HG03439 (cell line): Measurements from ENCODE around the gene CCDC138.
"Not testable (repeated sequence)": the region's sequence is repeated elsewhere in the genome, so short reads cannot be mapped to it uniquely, and the experiment has no call there.

ENCODE experiments used
- ATAC-seq: cut with Tn5 transposase; IDR thresholded peaks from one replicate; pipeline ENCODE4 v1.9.1; 2021; ENCODE audit warnings: mild to moderate bottlenecking, moderate library complexity; ENCODE audit not compliant: unreplicated experiment

The CCDC138 gene, protein sequence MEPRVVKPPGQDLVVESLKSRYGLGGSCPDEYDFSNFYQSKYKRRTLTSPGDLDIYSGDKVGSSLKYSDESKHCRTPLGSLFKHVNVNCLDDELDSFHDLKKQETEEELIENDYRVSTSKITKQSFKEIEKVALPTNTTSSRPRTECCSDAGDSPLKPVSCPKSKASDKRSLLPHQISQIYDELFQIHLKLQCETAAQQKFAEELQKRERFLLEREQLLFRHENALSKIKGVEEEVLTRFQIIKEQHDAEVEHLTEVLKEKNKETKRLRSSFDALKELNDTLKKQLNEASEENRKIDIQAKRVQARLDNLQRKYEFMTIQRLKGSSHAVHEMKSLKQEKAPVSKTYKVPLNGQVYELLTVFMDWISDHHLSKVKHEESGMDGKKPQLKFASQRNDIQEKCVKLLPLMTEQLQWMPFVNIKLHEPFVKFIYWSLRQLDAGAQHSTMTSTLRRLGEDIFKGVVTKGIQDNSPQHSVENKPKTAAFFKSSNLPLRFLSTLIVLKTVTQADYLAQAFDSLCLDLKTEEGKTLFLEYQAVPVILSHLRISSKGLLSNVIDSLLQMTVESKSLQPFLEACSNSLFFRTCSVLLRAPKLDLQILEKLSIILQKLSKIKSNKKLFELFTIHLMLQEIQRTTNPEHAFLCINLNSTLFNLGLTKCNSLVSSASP

GRCh38 chr2:108786354-108787215 lies at the start of gene CCDC138:
Gene CCDC138 (plus strand): TSS chr2:108786771. CDS start chr2:108786823, 52 bp downstream.
- peak; percentile 98 for ATAC-seq

- not testable (repeated sequence) for ATAC-seq
These were observed 28.6 kb upstream of the CCDC138 start for GRCh38 chr2:108757973-108758372.

- not testable (repeated sequence) for ATAC-seq
These were observed 24.0 kb upstream of the CCDC138 start for GRCh38 chr2:108762618-108763017.

DNA sequence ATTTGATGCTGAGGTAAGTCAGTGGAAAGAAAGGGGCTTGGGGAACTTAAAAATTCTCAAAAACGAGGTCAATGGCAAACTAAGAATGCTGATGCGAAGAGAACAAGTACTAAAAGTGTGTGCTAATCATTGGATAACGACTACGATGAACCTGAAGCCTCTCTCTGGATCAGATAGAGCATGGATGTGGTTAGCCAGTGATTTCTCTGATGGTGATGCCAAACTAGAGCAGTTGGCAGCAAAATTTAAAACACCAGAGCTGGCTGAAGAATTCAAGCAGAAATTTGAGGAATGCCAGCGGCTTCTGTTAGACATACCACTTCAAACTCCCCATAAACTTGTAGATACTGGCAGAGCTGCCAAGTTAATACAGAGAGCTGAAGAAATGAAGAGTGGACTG lies 19.9 kb upstream of the CCDC138 start:
- ATAC-seq, result not testable (repeated sequence)

DNA sequence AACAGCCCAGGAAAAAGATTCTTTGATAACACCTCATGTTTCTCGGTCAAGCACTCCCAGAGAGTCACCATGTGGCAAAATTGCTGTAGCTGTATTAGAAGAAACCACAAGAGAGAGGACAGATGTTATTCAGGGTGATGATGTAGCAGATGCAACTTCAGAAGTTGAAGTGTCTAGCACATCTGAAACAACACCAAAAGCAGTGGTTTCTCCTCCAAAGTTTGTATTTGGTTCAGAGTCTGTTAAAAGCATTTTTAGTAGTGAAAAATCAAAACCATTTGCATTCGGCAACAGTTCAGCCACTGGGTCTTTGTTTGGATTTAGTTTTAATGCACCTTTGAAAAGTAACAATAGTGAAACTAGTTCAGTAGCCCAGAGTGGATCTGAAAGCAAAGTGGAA lies 18.7 kb upstream of the CCDC138 start:
- not testable (repeated sequence) for ATAC-seq

GRCh38 chr2:108776475-108776874 lies 10.1 kb upstream of the CCDC138 start:
- ATAC-seq, result peak; percentile 88

DNA sequence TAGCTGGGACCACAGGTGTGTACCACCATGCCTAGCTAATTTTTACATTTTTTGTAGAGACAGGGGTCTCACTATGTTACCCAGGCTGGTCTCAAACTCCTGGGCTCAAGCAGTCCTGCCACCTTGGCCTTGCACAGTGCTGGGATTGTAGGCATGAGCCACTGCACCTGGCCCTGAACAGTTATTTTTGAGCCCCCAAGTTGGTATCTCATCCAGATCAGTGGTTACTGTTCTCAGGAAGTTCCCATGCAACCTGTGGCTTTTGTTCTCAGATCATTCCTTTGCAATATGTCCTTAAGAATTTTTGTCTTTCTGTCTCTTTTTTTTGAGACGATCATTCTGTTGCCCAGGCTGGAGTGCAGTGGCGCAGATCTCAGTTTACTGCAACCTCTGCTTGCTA lies 7.7 kb upstream of the CCDC138 start:
- no peak for ATAC-seq

GRCh38 chr2:108786008-108786353 lies 590 bp upstream of the CCDC138 start:
- ATAC-seq, result no peak

- no peak for ATAC-seq
These were observed 608 bp downstream of the CCDC138 start for GRCh38 chr2:108787216-108787541.

- no peak for ATAC-seq
These were observed 16.6 kb downstream of the CCDC138 start for GRCh38 chr2:108803045-108803736.

- ATAC-seq, result no peak
These were observed 18.5 kb downstream of the CCDC138 start for GRCh38 chr2:108805032-108805431.

GRCh38 chr2:108805782-108806181 lies 19.2 kb downstream of the CCDC138 start:
- ATAC-seq, result no peak

DNA sequence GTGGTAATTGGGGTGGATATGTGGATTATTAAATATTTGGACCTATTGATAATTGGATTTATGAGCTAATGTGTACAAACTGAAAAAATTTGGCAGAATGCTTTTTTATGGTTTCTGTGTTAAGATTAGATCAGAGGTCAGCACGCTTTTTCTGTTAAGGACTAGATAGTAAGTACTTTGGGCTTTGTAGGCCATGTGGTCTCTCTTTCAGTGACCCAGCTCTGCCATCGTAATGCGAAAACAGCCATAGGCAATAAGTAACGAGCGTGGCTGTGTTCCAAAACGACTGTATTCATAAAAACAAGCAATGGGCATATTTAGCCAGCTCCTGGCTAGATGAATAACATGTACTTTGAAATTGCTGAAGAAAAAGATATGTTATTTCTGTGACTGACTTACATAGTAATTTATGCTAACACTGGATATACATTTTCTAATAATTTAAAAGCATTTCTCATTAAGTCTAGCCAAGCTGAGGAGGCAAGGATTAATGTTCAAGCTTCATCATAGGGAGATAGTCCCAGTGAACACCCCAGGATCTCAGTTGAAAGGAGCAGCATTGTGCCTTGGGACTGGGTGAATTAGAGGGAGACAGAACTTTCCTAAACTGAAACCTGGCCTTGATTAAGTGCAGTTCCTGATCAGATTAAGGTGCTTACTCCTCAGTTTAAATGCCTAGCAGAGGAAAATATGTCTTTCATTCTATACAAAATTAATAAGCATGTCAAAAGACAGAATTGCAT lies 20.0 kb downstream of the CCDC138 start:
- ATAC-seq, result no peak

DNA sequence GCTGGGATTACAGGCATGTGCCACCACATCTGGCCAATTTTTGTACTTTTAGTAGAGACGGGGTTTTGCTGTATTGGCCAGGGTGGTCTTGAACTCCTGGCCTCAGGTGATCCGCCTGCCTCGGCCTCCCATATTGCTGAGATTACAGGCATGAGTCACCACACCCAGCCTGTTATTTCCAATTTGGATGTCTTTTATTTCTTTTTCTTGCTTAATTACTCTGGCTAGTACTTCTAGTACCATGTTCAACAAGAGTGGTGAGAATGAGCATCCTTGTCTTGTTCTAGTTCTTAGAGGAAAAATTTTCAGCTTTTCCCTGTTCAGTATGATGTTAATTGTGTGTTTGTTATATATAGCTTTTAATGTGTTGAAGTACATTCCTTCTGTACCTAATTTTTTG lies 23.4 kb downstream of the CCDC138 start:
- ATAC-seq, result no peak

GRCh38 chr2:108810993-108811957 lies 24.7 kb downstream of the CCDC138 start:
- ATAC-seq, result no peak

DNA sequence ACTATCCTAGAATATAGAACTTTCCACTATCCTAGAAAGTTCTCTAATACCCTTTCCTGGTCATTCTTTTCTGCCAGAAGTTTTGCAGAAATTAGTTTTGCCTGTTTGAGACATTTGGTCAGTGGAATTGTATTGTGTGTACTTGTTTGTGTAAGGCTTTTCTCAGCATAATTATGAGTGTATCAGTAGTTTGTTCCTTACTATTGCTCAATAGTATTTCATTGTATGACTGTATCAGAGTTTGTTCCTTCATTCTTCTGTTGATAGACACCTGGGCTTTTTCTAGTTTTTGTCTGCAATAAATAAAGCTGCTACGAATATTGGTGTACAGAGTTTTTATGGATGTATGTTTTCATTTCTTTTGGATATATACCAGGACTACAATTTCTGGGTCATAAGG lies 27.2 kb downstream of the CCDC138 start:
- ATAC-seq, result no peak

GRCh38 chr2:108820482-108820881 lies 33.9 kb downstream of the CCDC138 start:
- ATAC-seq, result no peak

DNA sequence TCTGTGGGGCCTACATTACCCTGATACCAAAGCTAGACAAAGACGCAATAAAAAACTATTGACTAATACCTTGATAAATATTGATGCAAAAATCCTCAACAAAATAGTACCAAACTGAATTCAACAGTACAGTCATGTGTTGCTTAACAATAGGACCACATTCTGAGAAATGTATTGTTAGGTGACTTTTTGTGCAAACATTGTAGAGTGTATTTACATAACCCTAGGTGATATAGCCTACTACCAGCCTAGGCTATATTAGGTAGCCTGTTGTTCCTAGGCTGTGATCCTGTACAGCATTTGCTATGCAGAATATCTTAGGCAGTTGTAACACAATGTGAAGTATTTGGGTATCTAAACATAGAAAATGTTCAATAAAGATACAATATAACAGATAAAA lies 36.7 kb downstream of the CCDC138 start:
- ATAC-seq, result no peak
